HG03457 (cell line): ENCODE results near the gene UBE2Q1.
"Not testable (repeated sequence)": the region's sequence is repeated elsewhere in the genome, so short reads cannot be mapped to it uniquely, and the experiment has no call there.

Experiments used
- ATAC-seq: cut with Tn5 transposase; IDR thresholded peaks from one replicate; pipeline ENCODE4 v1.9.1; 2021; ENCODE audit warnings: moderate number of reproducible peaks; ENCODE audit not compliant: unreplicated experiment

UBE2Q1 gene

DNA sequence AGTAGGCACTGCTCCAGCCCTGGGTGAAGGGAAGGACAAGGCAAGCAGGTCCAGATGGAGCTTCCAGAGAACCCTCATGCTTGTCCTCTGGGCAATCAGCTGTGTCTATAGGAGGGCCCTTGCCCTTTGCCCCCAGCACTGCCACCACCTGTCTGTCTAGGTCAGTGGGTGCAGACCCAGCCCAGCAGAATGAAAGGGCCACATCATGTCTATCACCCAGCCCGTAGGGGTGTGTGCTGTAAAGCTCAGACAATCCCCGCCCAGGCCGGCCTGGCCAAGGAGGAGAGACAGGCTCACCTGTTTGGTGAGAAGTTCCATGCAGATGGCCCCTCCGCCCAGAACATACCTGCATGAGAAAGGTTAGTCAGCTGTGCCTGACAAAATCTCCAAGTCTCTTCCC lies 7.0 kb downstream of the UBE2Q1 start:
- ATAC-seq, result no peak

GRCh38 chr1:154550657-154551056 lies 7.8 kb downstream of the UBE2Q1 start:
- ATAC-seq, result no peak

DNA sequence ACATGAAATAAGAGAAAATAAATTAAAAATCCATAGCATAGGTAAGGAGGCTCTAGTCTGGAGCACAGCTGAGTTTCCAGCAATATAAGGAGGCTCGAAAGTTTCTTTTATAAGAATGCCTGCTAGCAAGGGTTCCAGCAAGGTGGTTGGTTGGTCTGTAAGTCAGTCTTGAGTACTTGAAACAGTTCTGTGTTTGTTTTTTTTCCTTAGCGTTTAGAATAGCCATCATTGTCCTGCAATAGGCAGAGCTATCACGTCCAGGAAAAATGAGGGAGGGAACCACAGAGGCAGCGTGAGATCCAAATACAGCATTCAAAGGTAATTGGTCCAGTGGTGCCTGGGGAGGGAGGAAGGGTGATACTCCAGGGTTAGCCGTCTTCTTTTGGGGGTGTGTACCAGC lies 8.4 kb downstream of the UBE2Q1 start:
- no peak for ATAC-seq

GRCh38 chr1:154549202-154549770 lies 9.2 kb downstream of the UBE2Q1 start:
- ATAC-seq, result no peak

GRCh38 chr1:154548028-154548427 lies 10.4 kb downstream of the UBE2Q1 start:
- ATAC-seq, result no peak

DNA sequence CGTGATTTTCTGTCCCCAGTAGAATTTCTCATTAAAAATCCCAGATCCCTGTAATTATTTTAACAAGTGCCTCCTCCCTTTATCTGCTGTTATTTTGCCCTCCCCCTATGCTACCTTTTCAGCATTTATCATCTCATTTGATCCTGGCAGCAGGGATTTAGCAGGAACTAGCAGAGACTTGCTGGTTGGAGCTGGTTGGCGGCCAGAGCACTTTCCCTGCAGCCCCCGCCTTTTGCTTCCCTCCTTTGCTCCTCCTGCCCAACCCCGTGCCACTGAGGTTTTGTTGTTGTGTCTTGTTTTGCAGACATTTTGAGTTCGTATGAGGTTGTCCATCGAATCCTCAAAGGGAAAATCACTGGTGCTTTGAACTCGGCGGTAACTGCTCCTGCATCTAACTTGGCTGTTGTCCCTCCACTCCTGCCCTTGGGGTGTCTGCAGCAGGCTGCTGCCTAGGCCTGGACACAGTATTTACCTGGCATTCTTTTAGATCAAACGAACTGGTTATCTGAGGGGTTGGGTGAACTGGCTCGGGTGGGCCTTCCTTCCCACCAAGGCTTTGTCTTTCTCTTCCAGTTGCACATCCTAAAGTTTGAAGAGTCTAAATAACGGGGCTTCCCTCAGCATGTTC lies 11.2 kb downstream of the UBE2Q1 start:
- no peak for ATAC-seq

DNA sequence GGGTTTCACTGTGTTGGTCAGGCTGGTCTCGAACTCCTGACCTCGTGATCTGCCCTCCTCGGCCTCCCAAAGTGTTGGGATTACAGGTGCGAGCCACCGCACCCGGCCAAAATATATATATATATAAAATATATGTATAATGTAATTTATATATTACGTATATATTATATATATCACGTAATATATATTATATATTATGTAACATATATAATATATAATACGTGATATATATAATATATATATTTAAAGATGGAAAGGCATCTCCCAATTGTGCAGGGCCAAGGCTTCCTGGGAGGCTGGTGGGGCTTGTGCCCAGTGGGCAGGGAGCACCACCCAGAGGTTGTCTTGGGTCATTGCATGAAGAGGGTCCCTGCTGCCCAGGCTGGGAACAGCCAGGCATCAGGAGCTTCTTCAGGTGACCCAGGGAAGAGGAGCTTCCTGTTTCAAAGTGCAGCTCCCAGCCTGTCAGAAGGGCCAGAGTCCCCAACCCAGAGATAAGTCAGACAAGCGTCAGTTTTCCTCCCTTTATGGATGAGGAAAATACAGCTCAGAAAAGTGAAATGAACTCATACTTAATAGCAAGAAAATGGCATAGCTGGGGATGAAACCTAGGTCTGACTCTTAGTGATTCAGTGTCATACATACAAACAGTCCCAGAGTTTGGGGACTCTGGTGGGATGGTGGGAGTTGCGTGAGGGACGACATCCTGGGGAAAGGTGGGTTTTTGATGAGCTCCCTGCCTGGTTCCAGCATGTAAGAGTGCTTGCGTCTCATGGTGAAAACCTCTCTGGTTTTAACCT lies 12.0 kb downstream of the UBE2Q1 start:
- ATAC-seq, result no peak

- no peak for ATAC-seq
Measured at GRCh38 chr1:154541231-154541630, 17.2 kb downstream of the UBE2Q1 start.

GRCh38 chr1:154539486-154540483 lies 18.7 kb downstream of the UBE2Q1 start:
- ATAC-seq, result no peak

DNA sequence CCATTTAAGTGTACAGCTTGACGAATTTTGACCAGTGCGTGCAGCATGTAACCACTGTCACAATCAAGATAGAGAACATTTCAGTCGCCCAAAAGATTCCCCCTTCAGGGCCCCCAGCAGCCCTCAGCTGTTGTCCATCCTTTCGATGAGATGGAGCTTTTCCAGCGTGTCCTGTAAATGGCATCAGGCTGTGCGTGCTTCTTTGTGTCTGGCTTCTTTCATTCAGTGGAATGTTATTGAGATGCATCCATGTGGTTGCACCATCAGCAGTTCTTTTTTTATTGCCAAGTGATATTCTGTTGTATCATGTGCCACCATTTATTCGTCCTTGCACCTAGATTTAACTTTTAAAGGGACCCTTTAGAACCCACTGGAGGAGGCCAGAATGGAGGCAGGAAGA lies 21.9 kb downstream of the UBE2Q1 start:
- no peak for ATAC-seq

DNA sequence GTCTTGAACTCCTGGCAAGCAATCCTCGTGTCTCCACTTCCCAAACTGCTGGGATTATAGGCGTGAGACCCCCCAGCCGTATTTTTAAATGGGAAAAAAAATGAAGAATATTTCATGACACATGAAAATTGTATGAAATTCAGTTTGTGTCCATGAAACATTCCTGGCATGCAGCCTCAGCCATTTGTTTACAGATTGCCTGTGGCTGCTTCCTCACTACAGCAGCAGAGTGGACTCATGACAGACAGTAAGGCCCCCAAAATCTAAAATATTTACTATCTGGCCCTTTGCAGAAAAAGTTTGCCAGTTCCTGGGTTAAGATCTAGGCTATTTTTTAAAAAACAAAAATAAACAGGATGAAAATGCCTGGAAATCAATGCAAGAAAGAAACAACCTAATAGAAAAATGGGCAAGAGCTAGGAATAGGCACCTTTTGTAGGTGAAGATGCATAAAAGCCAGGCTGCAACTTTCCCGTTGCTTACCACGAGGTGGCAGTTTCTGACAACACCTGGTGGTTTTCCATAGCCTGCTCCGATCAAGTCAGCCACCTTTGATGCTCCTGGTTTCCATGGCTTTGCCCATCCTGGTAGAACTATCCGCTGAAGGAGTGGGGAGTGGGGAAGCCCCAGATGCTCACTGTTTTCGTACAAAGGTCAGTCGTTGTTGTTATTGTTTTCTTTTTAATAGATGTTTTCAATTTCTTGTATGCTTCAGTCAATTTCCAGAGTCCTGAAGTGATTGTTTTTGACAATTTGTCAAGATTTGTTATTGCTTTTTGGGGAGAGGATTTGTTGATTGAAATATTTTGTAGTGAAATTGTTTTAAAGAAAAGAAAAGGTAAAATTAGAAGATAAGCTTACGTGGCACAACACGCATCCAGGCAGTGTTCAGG lies 24.3 kb downstream of the UBE2Q1 start:
- no peak for ATAC-seq

DNA sequence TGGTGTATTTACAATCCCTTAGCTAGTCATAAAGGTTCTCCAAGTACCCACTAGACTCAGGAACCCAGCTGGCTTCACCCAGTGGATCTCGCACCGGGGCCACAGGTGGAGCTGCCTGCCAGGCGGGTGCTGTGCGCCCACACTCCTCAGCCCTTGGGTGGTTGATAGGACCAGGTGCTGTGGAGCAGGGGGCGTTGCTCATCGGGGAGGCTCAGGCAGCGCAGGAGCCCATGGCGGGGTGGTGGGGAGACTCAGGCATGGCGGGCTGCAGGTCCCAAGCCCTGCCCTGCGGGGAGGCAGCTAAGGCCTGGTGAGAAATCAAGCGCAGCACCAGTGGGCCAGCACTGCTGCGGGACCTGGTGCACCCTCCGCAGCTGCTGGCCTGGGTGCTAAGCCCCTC lies 26.5 kb downstream of the UBE2Q1 start:
- ATAC-seq, result not testable (repeated sequence)

GRCh38 chr1:154529308-154529707 lies 29.2 kb downstream of the UBE2Q1 start:
- ATAC-seq, result no peak

- no peak for ATAC-seq
Measured at GRCh38 chr1:154527192-154527591, 31.3 kb downstream of the UBE2Q1 start.

DNA sequence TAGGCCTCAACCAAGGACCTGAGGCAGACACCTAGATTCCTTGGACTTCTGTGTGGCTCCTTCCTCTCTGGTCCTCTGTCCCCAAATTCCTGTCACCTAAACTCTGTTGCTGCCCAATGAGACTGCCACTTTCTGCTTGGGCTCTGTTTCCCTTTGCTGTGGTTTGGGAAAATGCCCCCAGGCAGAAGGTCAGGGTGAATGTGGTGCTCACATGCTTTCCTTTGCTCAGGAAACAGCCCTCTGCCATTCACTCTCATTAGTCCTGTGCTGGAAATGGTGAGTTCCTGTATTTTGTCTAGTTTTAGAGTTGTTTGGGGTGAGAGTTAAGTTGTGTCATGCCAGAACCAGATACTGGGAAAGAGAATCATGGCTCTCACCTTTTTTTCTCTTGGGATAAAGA lies 33.6 kb downstream of the UBE2Q1 start:
- no peak for ATAC-seq

- no peak for ATAC-seq
Measured at GRCh38 chr1:154521695-154522094, 36.8 kb downstream of the UBE2Q1 start.

DNA sequence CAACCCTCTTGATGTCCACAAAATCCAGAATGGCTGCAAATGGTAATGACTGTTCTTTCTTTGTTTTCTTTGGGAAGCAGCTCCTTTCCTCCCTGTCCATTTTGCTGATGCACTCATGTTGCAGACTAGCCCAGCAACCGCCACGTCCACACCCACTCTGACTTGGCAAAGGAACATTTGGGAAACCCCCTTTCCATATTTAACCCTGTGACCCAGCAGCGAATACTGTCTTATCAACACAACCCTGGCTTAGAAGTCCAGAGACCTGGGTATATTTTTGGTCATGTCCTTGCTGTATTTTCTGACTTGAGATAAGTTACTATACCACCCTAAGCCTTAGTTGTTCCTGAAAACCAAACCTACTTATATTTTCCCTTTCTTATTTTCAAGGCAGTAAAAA lies 38.1 kb downstream of the UBE2Q1 start:
- ATAC-seq, result no peak

GRCh38 chr1:154519591-154519991 lies 38.9 kb downstream of the UBE2Q1 start:
- no peak for ATAC-seq

GRCh38 chr1:154517661-154518060 lies 40.8 kb downstream of the UBE2Q1 start:
- no peak for ATAC-seq

DNA sequence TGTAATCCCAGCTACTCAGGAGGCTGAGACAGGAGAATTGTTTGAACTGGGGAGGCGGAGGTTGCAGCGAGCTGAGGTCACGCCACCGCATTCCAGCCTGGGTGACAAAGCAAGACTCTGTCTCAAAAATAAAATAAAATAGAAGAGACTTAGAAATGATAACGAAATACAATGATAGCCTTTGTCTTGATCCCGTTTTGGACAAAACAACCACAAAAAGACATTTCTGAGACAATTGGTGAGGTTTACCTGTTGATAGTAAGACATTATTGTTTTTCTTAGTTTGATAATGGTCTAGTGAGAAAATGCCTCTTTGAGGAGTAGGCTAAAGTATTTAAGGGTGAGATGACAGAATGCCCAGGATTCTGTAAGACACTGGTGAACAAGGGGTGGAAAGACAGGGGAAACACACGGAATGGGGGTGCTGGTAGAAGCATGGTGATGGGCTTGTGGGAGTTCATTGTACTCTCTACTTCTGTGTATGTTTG lies 44.4 kb downstream of the UBE2Q1 start:
- no peak for ATAC-seq
